ENCODE data around the gene DLGAP1.

DNA sequence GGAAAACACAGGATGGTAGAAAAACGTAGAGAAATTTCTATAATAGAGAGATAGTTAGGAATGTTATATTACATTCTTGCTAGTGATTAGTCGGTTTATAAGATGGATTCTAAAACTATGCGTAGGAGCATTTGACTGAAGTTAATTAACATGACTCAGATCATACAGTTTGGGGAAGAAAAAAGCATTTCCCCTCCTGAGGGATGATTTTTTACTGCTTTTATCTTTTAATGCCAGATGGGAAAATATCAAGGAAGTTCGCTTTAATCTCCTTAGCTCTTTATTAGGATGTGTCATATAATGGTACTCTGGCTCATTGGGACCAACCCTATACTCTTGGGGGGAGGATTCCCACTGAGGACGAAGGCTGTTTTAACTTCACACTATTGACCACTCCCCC is 503.1 kb downstream of the DLGAP1 start:
- TF ChIP-seq EP300 (IDR thresholded peaks at IDR 0.05; ENCODE audit: borderline replicate concordance) = no peak
- TF ChIP-seq NFIC (IDR thresholded peaks at IDR 0.05) = no peak
- no peak for TF ChIP-seq RAD21 (IDR thresholded peaks at IDR 0.05; ENCODE audit: low read depth)
- no peak for TF ChIP-seq EGR1 (IDR thresholded peaks at IDR 0.05)
- TF ChIP-seq CREB1 (IDR thresholded peaks at IDR 0.05; ENCODE audit: low read depth) = no peak

Measured in Ishikawa (cell line).